Measurements from ENCODE around the gene FBXO7. TPM values are rescaled to one million over a fixed set of nuclear protein-coding genes. Genes with fewer than 3 reads are reported as not detected.

The FBXO7 gene
- total RNA-seq, 4 donors from 2014 or later, result 73.4 to 95.1 (median 87.3) TPM

DNA sequence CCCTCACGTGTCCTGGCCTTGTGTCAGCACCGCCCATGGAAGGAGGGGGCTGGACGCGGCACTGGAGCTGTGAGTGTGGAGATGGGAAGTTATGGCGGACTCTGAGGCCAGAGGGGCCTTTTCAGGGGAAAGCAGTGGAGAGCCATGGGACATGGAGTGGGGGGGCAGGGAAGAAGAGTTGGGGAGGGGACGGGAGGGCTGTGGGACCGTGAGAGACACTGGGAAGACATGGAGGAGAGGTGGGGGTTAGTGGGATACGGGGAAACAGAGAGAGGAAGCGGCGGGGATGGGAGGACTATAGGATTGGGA is 58.2 kb downstream of the FBXO7 start:
- Histone ChIP-seq H3K4me3 (peak overlapping the region in 1 of 2 donors; percentile 19), H3K36me3 (no peaks in the 10 kb centered on the region), H3K27me3 (peaks cover 7% of the 10 kb centered on the region), H3K27ac (peak overlapping the region in 3 of 4 donors; percentile 68 to 85 (median 72)), H3K4me1 (peaks cover 0 to 73% (median 28%) of the 10 kb centered on the region in 3 donors), H3K9me3 (no peaks in the 10 kb centered on the region)
- no peak for ATAC-seq
- TF ChIP-seq EP300 (IDR thresholded peaks at IDR 0.05), result no peak
- TF ChIP-seq, protein P1, sequence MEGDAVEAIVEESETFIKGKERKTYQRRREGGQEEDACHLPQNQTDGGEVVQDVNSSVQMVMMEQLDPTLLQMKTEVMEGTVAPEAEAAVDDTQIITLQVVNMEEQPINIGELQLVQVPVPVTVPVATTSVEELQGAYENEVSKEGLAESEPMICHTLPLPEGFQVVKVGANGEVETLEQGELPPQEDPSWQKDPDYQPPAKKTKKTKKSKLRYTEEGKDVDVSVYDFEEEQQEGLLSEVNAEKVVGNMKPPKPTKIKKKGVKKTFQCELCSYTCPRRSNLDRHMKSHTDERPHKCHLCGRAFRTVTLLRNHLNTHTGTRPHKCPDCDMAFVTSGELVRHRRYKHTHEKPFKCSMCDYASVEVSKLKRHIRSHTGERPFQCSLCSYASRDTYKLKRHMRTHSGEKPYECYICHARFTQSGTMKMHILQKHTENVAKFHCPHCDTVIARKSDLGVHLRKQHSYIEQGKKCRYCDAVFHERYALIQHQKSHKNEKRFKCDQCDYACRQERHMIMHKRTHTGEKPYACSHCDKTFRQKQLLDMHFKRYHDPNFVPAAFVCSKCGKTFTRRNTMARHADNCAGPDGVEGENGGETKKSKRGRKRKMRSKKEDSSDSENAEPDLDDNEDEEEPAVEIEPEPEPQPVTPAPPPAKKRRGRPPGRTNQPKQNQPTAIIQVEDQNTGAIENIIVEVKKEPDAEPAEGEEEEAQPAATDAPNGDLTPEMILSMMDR (IDR thresholded peaks at IDR 0.05), result no peak
- no peak for TF ChIP-seq POLR2AphosphoS5 (IDR thresholded peaks at IDR 0.05)
- TF ChIP-seq POLR2A (IDR thresholded peaks at IDR 0.05), result no peak
- WGBS, 2 donors (ENCODE audit: low coverage in 1 of 2), result 75 to 94% methylated on average over 3 to 6 of the region's 10 CpGs

DNA sequence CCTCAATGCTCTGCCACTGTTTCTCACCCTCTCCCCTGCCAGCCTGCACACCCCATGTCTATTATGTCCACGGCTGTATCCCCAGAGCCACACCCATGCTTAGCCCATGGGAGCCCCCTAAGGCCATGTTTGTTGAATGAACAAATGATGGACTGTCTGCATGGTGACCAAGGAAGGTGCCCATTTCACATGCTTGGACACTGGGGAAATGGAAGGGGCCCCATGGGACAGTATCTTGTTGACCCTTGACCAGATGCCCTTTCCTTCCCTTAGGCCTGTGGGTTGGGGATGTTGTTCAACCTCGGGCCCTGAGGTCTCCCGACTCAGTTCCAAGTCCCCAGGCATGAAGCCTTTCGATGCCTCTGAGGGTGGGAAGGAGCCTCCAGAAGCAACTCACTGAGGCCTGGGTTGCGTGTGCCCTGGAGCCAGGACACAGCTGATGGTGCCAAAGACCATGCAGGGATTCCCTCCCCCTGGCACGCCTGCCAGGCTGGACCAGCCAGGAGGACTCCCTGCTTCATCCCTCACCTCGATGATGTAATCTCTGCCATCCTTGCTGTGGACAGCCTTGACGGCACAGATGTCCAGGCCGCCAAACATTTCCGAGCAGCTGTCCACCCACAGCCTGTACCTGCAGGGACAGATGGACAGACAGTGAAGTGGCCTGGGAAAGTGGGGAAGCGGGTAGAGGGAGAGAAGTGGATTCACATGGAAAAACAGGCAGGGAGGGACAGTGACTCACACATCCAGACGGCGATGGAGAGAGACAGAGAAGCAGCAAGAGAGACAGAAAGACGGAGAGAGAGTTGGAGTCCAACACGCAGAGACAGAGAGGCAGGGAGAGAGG is 58.9 kb downstream of the FBXO7 start:
- 59 to 73% methylated on average over 5 to 7 of the region's 15 CpGs for WGBS, 2 donors (ENCODE audit: low coverage in 1 of 2)
- no peak for ATAC-seq
- H3K4me3 ChIP-seq, result peak overlapping the region in 1 of 2 donors; percentile 19
- no peaks in the 10 kb centered on the region for H3K9me3 ChIP-seq
- no peak for TF ChIP-seq EP300 (IDR thresholded peaks at IDR 0.05)
- TF ChIP-seq POLR2A (IDR thresholded peaks at IDR 0.05), result no peak
- no peak for TF ChIP-seq POLR2AphosphoS5 (IDR thresholded peaks at IDR 0.05)
- TF ChIP-seq, protein P1 (IDR thresholded peaks at IDR 0.05), result no peak
- H3K4me1 ChIP-seq, result peaks cover 0 to 71% (median 28%) of the 10 kb centered on the region in 3 donors
- H3K36me3 ChIP-seq, result no peaks in the 10 kb centered on the region
- peak overlapping the region in 3 of 4 donors; percentile 68 to 85 (median 72) for H3K27ac ChIP-seq
- H3K27me3 ChIP-seq, result peaks cover 7% of the 10 kb centered on the region

DNA sequence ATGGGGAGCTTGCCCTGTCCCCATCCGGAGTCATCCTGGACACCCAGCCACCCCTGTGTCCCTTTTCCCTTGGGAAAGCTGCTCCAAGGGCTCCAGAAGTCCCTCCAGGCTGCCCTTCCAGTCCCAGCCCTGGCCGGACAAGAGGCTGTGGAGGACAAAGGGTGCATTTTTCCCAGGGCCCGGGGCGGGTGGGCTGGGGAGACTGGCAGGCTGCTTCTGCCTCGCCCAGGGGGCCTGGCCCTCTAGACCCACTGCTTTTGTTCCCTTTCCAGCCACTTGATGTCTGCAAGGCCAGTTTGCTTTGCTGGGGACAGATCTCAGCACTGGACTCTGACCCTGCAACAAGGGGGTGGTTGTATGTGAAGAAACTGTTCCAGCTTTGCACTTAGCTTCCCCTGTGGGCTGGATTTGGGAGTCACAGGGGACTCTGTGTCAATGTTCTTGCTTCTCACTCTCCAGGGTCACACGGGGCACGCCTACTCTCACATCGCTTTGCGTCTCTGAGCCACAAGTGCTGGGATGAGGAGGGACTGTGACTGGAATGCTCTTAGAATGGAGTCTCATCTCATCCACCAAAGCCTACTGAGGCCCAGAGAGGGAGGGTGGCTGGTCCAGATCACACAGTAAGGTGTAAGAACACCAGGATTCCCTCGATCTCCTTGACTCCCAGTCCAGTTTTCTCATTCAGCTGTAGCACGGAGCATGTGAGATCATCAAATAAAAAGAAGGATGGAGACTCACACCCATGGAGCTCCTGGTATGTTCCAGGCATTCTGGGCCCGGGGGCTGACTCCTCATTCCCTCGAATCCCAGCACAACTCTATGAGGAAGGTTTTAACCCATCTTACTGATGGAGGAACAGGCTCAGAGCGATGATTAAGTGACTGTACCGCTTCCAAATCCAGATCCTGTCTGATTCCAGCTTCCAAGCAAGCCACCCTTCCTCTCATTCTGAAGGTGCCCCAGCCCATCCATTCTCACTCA is 59.9 kb downstream of the FBXO7 start:
- peak overlapping the region in 3 of 4 donors; percentile 68 to 85 (median 72) for H3K27ac ChIP-seq
- H3K4me1 ChIP-seq, result peaks cover 0 to 60% (median 22%) of the 10 kb centered on the region in 3 donors
- ATAC-seq, result peak; percentile 25
- no peaks in the 10 kb centered on the region for H3K36me3 ChIP-seq
- peak overlapping the region in 1 of 2 donors; percentile 19 for H3K4me3 ChIP-seq
- WGBS, 2 donors (ENCODE audit: low coverage in 1 of 2), result 52 to 90% methylated on average over 6 to 7 of the region's 15 CpGs
- TF ChIP-seq POLR2A (IDR thresholded peaks at IDR 0.05) (no peak), POLR2AphosphoS5 (IDR thresholded peaks at IDR 0.05) (peak; percentile 34)
- H3K9me3 ChIP-seq, result no peaks in the 10 kb centered on the region
- peaks cover 7% of the 10 kb centered on the region for H3K27me3 ChIP-seq

DNA sequence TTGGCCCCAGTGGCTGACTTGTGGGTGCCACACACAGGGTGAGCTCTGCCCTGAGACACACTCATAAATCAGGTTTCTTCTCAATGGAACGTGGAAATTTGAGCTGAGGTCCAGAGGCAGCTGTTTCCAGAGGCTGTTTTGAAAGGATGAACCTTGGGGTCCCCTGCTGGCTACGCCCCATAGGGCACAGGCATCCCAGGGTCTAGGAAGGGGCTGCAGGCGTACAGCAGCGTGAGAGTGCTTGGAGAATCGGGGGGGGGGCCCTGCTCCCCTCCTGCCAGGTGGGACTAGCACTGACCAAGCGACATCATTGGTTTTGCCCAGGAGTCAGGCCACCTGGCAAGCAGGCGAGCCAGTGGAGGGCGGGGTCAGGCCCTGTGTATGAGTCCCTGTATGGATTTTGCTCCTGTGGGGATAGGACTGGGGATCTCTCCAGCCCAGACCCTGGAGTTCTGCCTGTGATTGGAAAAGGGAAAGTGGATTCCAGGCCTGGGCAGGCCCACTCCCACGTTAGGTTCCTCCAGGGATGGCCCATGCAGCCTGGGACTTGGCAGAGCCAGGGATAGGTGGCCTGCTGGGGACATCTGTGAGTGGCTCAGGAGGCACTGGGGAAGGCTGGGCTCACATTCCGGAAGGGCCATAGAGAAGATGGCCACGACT is 61.0 kb downstream of the FBXO7 start:
- WGBS, 2 donors (ENCODE audit: low coverage in 1 of 2), result 40% methylated on average over 1 of the region's 11 CpGs; no CpG with 5 or more reads in 1 of the 2 donors
- TF ChIP-seq POLR2A (IDR thresholded peaks at IDR 0.05) (no peak), POLR2AphosphoS5 (IDR thresholded peaks at IDR 0.05) (no peak), EP300 (IDR thresholded peaks at IDR 0.05) (no peak)
- TF ChIP-seq, protein P1 (IDR thresholded peaks at IDR 0.05), result no peak
- peak overlapping the region in 3 of 4 donors; percentile 68 to 85 (median 72) for H3K27ac ChIP-seq
- ATAC-seq, result no peak
- H3K4me1 ChIP-seq, result peaks cover 0 to 55% (median 16%) of the 10 kb centered on the region in 3 donors
- no peaks in the 10 kb centered on the region for H3K36me3 ChIP-seq
- no peak overlapping the region for H3K4me3 ChIP-seq
- H3K9me3 ChIP-seq, result no peaks in the 10 kb centered on the region
- peaks cover 7% of the 10 kb centered on the region for H3K27me3 ChIP-seq

Data from gastroesophageal sphincter (tissue), 4 donors.